AG08396 (cell line): ENCODE results near the gene CCDC138.

Experiments
- DNase-seq: peaks from one replicate; pipeline ENCODE4 v3.0.0; 2012; ENCODE audit warnings: low spot score, mixed read lengths

The CCDC138 gene

GRCh38 chr2:108825736-108826135 lies 39.2 kb downstream of the CCDC138 start:
- no peak for DNase-seq

GRCh38 chr2:108829578-108830310 lies 43.2 kb downstream of the CCDC138 start:
- no peak for DNase-seq

GRCh38 chr2:108833219-108833618 lies 46.6 kb downstream of the CCDC138 start:
- no peak for DNase-seq

- DNase-seq, result no peak
Observed at GRCh38 chr2:108834620-108835019, 48.0 kb downstream of the CCDC138 start.

GRCh38 chr2:108835040-108835439 lies 48.5 kb downstream of the CCDC138 start:
- DNase-seq, result no peak

- DNase-seq, result no peak
Observed at GRCh38 chr2:108837198-108837597, 50.6 kb downstream of the CCDC138 start.

GRCh38 chr2:108841506-108841905 lies 54.9 kb downstream of the CCDC138 start:
- no peak for DNase-seq

GRCh38 chr2:108845923-108846322 lies 59.4 kb downstream of the CCDC138 start:
- no peak for DNase-seq

- DNase-seq, result no peak
Observed at GRCh38 chr2:108847000-108847399, 60.4 kb downstream of the CCDC138 start.

- DNase-seq, result no peak
Observed at GRCh38 chr2:108852375-108852774, 65.8 kb downstream of the CCDC138 start.

GRCh38 chr2:108853421-108853820 lies 66.8 kb downstream of the CCDC138 start:
- DNase-seq, result no peak

- no peak for DNase-seq
Observed at GRCh38 chr2:108854484-108854883, 67.9 kb downstream of the CCDC138 start.

GRCh38 chr2:108855194-108855593 lies 68.6 kb downstream of the CCDC138 start:
- DNase-seq, result no peak

- DNase-seq, result no peak
Observed at GRCh38 chr2:108858894-108859293, 72.3 kb downstream of the CCDC138 start.

- no peak for DNase-seq
Observed at GRCh38 chr2:108866041-108866440, 79.5 kb downstream of the CCDC138 start.

- no peak for DNase-seq
Observed at GRCh38 chr2:108868911-108869310, 82.3 kb downstream of the CCDC138 start.

- DNase-seq, result no peak
Observed at GRCh38 chr2:108869542-108869941, 83.0 kb downstream of the CCDC138 start.

- DNase-seq, result no peak
Observed at GRCh38 chr2:108870069-108870644, 83.6 kb downstream of the CCDC138 start.

GRCh38 chr2:108877506-108877905 lies 90.9 kb downstream of the CCDC138 start:
- DNase-seq, result no peak

GRCh38 chr2:108878276-108878675 lies 91.7 kb downstream of the CCDC138 start:
- DNase-seq, result no peak

GRCh38 chr2:108884619-108885018 lies 98.0 kb downstream of the CCDC138 start:
- DNase-seq, result no peak

- DNase-seq, result no peak
Observed at GRCh38 chr2:108889907-108890306, 103.3 kb downstream of the CCDC138 start.

GRCh38 chr2:108893277-108893676 lies 106.7 kb downstream of the CCDC138 start:
- no peak for DNase-seq

- no peak for DNase-seq
Observed at GRCh38 chr2:108894766-108895165, 108.2 kb downstream of the CCDC138 start.
